ENCODE results near the gene FREM2.

Gene FREM2

DNA sequence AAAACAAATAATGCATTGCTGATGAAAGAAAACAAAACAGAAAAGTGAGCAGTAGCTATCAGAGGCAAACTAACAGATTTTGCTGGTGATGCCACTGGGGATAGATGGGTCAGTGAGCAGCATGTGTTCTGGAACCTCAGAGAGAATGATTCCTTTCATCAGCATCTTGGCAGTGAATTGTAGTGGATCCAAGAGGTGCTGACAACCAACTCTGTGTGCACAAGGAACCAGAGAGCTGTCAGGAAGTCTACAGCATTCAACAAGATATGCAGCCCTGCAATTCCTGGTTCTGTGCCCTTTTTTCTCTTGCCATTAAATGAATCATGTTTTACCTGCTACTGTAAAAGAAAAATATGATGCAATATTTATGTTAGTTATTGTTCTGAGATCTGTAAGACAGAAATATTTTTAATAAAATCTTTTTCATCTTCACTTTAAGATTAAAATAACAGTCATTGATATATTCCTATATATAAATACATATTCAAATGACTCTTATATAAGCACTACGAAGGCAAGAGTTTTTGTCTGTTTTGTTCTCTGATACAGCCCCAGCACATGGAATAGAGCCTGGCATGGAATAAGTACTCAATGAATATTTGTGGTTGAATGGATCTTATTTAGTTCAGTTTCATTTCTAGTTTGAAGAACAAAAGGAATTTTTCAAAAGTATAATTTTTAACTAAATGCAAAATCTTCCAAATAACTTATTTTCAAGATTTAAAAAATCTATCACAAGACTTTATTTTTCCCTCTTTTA is 80.8 kb downstream of the FREM2 start:
- DNase-seq: no peak

DNA sequence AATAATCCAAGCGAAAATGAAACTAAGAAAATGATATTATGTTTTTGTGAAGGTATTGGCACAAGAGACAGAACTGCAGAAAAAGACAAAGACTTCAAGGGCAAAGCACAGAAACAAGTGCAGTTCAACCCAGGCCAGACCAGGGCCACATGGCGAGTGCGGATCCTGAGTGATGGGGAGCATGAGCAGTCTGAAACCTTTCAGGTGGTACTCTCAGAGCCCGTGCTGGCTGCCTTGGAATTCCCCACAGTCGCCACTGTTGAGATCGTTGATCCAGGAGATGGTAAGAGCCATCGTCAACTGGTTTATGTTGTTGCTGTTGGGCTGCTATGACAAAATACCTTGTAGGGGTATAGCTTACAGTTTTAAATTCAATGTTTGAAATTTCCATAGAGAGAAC is 82.6 kb downstream of the FREM2 start:
- DNase-seq: no peak

DNA sequence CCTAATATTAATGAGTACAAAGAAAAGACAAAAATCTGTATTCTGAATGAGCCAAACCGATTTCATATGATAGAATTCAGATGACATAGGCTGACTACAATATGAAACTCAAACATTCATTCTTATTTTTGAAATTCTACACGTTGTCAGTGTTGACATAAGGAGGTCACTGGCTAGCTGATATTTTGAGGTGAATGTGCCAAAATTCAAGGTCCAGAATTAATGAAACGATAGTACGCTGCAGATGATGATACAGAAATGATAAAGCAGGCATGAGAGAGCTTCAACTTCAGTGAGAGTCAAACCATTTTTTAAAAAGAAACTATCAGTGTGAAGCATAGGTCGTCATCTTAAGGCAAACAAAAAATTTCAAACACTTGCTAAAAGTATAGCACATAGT is 88.2 kb downstream of the FREM2 start:
- DNase-seq: no peak

DNA sequence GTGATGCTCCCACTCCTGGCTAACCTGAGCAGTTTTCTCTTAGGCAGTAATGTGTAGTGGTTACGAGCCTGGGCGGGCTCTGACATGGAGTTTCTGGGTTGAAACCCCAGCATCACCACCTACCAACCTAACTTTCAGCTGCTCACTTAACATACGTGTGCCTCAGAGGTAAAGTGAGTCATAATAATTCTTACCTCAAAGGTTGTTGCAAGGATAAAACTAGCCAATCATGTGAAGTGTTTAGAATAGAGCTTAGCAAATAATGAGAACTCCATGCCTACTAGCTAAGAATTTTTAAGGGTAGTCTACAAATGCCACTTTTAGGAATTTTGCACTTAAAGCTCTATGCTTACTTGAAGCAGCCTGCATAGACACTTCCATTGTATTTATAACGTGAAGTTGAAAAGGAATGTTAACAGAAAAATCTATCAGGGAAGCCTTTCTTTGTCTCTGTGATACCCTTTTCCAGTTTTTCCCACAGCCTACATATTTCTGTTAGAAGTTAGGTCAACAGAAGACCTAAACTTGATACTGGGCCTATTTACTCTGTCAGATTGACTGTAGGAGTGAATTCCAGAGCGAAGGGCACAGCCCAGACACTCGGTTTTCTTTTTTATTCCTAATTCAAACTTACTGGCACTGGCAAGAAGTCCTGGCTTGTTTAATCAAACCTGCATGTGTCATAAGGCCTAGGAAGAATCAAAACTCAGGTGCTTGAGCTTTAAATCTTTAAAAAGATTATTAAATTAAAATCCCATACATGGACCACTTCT is 90.7 kb downstream of the FREM2 start:
- DNase-seq: no peak

DNA sequence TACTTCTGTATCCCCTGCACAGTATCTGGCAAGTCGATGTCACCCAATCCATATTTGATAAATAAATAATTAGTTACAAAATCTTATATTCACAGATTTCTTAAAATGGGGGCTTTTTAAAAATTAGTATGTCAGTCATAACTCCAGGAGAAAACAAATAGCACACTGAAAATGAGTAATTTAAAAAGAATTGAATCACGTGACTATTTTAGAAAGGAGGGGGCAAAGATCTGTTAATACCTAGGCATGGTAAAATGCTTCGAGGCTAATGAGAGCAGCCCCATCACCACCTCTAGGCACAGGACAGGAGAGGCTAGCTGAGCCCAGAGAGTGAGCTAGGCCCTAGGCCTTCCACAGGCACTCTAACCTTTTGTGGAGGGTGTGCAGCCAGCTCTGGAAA is 94.7 kb downstream of the FREM2 start:
- no peak for DNase-seq

DNA sequence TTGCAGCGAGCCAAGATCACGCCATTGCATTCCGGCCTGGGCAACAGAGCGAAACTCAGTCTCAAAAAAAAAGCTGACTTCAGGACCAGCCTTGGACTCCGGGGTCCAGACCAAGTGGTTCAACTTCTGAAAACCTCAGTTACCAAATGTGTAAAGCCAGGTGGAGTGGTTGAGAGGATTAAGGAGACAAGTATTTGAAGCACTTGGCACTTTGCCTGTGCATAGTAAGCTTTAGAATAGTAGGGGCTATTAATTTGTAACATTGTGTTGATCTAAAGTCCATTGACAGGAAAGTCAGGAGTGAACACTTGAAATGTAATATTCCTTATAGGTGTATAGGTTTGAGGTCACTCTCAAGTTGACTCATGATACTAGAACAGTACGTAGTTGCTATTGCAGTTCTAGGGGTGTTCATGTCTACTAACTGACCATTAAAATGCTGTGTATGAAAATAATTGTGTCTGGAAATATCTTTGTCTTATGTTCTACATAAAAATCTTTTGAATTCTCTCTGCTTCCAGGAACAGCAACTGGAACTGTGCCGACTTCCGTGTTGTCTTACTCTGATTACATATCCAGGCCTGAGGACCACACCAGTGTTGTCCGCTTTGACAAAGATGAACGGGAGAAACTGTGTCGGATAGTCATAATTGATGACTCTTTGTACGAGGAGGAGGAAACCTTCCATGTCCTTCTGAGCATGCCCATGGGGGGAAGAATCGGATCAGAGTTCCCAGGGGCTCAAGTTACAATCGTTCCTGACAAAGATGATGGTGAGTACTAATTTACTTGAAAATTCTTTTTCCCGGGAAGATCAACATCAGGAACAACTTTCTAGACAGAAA is 97.4 kb downstream of the FREM2 start:
- DNase-seq: no peak

DNA sequence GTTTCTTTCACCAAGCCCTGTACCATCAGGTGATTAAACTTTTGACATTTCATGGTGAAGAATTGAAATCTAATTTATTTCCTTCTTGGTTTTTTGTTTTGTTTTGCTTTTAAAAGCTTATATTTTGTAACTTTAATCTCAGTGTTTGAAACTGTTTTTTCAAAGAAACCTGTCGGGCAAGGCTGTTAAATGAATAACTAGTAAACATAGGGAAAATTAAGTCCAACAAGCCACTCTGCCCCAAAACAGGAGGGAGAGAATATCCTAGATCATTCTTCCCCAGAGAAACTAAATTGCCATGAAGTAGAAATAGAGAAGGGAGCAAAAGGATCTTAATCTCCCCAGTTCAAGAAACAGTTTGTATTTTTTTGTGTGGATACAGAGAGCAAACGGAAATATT is 98.2 kb downstream of the FREM2 start:
- DNase-seq: no peak

DNA sequence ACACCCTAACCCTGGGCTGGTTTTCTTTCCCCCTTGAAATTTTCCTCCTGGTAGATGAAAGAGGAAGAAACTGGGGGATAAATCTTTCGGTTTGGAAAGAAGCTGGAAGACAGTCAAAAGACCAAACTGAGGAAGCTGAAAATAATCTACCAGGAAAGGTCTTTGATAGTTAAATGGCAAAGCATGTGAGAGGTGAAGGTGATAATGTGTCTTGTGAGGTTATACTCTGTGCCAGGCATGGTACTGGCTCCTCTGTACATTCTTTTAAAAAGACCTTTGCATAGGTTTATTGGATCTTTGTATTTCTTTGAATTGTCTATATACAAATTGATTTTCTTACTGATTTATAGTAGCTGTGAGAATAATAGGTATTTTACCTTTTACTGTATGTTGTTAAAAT is 98.6 kb downstream of the FREM2 start:
- DNase-seq: no peak

DNA sequence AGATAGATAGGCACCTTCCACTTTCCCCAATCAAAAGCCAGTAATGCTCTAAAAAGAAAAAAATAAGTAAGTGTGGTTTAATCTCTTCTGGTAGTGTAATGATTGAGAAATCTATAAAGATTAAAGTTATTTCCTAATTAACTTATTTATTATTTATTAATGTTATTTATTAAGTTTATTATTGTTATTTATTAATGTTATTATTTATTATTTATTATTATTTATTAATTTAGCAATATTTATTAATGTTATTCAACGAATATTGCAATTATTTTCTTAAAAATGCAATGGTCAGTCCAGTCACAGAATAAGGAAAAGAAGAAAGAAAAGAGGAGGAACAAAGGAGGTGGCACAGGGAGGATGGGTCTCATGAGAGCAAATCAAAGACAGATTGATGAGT is 100.7 kb downstream of the FREM2 start:
- DNase-seq: no peak

DNA sequence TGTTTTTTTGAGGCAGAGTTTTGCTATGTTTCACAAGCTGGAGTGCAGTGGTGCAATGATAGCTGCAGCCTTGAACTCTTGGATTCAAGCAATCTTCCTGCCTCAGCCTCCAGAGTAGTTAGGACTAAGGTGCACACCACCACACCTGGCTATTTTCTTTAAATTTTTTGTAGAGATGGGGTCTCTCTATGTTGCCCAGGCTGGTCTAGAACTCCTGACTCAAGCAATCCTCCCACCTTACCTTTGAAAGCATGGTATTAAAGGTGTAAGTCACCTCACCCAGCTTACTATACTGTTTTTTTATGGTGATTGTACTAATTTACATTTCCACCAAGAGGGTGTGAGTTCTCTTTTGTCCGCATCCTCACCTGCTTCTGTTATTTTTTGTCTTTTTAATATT is 110.0 kb downstream of the FREM2 start:
- DNase-seq: no peak

DNA sequence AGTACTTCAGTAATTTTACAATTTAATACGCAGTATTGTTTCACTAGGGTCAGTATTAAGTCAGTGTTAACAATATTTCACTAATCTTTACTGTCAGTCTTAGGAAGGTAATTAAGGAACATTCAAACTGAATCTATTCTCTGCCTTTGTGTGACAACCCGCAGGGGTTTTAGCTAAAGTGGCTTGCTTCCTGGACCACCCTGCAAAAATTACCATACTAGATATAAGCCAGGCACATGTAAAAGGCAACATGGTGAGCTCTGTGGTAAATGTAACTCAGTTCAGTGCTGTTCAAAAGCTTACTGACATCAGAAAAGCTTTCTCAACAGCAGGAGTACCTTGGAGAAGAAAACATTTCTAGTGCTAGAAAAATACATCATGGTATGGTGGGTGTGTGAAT is 116.7 kb downstream of the FREM2 start:
- DNase-seq: no peak

DNA sequence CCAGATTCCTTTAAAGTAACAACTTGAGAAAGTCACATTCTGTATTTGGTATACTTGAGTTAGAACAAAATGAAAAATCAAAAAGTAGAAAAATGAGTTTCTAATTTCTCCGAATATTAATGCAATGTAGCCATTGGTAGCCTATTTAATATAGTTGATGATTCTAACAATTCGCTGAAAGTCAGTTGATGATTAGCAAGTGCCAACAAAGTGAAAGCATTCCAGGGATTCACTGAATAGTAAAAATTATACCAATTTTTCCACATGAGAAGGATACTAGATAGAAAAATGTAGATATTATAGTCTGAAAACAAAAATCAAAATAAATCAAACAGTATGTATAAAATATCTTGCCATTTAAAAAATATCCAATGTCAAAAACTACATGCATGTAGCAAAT is 117.2 kb downstream of the FREM2 start:
- DNase-seq: no peak

DNA sequence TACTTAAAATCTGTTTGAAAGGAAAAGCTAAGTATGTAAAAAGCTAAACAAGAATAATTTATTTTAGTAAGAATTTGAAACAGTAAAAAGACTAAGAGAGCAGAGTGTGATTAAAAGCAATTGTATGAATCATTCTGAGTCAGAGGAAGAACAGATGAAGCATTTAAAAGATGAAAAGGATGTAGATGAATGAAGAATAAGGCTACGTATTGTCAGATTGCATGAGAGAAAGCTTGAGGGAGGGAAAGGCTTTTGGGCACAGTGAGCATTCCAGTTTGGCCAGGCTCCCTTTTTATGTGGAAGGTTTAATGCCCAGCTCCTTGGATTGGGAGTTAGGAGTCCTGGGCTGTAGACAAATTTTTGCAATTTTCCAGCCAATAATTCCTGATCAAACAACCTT is 117.7 kb downstream of the FREM2 start:
- DNase-seq: no peak

DNA sequence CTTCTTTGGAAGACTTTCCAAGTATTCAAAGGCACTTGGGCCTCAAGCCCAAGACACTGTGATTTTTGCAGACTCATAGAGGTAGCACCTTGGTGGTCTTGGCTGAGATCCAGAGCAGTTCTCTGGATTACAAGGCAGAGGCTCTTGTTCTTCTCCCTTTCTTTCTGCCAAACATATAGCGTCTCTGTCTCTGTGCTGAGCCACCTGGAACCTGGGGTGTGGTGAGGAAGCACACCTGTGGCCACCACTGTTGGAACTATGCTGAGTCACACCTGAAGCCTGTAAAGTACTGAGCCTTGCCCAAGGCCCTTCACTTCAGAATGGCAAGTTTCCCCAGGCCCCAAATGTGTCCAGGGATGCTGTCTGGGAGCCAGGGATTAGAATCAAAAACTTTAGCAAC is 127.5 kb downstream of the FREM2 start:
- DNase-seq: no peak

DNA sequence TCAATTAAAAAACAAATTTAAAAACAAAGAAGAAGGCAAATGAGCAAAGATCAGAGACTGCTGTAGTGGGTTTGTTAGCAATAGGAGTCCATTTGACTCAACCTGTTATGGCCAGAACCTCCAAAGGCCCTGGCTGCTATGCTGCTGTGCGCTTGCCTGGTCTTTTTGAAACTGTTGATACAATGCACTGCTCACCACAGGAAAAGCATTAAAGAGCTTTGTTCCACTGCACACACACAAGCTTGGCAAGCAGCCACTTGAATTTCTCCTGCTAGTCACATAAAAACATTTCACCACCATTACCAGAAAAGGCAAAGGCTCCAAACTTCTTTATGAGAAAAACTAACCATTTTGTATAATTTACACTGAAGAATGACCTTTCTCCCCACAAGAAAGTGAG is 132.2 kb downstream of the FREM2 start:
- DNase-seq: no peak

DNA sequence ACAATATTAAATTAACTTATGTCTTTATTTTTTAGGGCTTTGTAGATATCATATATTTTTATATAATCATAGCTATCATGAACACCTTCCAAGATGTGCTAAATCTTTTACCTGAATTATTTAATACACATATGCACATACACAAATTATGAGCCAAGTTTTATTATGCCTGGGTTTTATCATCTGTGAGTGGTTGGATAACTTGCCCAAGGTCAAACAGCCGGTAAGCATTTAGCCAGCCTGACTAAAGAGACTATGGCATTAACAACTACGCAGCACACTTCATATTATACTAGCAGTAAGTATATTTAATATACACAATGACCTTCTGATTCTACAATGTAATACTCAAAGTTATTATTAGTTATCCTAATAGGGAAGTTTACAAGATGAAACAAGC is 132.7 kb downstream of the FREM2 start:
- DNase-seq: no peak

DNA sequence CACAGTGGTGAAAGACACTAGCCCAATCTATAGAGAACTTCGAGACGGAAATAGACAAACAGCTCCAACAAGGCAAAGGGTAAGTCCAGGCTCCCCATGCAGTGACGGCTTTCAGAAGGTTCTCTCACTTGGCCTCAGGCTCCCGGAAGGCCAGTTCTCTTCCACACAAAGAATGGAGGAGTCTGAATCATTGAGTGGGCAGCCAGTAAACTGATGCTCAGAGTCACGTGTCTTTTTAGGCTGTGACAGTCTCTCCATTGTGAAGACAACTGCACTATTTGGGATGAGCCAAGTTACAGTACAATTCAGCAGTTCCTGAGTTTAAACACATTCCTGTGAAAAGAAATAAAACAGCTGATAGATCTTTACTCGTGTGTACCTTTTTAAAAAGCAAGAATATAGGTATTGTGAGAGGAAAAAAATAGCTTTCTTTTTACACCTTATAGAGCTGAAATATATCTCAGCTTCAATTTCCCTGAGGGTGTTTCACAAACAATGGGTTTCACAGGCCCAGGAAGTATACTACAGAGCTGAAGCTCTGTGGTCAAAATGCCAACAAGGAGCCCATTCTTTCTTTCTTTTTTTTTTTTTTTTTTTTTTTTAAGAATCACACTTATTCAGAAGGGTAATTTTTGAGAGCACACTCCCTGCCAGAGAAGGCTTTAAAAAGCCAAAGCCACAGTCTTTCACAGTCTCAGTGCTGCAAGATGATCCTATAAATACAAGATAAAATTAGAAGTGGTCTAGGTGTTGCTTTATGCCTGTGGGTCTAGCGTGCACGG is 135.1 kb downstream of the FREM2 start:
- no peak for DNase-seq

DNA sequence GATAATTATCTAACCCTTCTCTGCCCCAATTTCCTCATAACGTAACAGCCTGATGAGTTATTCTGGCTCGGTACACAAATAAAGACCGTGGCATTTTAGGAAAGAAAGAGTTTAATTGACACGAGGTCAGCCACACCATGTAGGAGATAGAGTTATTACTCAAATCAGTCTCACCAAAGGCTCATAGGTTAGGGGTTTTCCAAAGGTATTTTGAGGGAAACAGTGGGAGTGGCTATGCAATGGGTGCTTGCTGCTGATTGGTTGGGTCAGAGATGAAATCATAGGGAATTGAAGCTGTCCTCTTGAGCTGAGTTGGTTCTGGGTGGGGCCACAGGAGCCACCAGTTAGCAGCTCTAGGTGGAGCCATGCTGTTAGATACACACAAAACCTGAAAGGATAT is 137.5 kb downstream of the FREM2 start:
- no peak for DNase-seq

DNA sequence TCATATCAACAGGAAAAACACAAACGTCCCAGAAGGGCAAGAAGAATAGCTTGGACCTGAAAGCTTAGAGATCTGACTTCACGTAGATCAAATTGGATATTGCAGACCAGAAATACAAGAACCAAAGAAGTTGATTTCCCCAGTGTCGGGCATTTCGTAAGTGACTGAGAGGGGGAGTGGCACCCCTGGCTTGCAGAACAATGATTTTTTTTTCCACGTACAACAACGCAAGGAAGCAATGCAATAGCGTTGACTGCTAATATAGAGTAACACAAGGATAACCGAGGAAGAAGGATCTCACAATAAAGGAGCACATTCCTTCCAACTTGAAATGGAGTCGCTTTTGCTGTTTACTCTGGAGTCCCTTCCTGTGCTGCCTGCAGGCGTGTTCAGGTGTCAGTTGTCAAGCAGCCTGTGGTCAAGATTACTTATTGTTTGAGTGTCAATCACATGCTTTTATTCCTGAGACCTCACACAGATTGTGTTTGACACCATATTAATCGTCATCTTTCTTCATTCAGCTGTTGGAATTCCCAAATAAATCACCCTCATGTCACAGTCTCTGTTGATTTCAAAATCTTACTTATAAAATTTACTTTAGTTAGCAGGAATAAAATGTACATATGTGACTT is 139.4 kb downstream of the FREM2 start:
- DNase-seq: no peak

DNA sequence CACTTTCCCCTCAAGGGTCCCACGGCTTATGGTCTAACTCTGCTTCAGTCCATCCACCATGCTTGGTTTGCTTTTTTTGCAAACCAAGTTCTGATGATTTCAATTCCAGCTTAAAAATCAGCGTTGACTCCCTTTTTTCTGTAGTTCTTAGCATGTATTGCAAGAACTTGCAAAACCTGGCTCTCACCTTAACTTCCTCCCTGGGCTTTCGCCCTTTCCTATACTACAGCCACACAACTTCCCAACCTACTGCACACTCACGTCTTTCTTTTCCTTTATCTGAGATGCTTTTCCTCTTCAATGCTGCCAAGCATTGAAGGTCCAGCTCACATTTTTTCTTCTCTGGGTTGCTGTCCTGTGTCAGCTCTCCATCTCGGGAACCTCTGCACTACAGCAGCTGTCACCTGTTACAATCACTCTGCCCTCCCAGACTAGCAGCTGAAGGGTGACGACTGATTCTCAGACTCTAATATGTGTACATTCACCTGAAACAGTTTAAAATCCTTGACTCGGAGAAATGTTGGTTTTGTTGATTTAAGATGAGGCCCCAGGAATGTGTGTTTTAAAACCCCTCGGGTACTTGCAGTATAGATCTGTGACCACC is 143.7 kb downstream of the FREM2 start:
- DNase-seq: no peak

DNA sequence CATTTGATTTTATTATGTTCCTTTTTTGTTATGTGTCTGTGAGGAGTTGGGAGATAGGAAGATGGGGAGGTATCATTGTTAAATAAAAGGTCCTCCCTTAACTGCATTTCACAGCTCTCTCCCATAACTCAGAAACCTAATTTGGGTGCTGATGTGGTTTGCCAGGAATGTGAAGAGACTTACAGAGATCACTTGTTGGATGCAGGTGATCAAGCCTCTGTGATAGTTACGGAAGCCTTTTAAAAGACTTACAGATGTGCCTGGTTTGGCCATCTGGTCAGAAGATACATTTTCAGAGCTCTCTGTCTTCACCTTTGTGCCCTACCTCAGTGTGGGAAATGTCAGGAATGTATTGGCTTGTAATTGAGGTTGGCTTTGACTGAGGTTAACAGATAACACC is 157.7 kb downstream of the FREM2 start:
- DNase-seq: no peak

DNA sequence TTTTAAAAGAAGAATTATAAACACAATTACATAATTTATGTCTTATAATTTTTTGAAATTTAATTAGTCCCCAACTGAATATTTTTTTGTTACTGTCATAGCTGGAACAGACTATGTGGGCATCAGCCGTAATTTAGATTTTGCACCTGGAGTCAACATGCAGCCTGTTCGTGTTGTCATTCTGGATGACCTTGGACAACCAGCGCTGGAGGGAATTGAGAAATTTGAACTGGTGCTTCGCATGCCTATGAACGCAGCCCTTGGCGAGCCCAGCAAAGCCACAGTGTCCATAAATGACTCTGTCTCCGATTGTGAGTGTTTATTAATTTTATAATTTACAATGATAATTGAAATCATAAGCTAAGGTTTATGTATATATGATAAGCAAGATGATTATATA is 161.5 kb downstream of the FREM2 start:
- DNase-seq: no peak

All from hematopoietic multipotent progenitor cell treated with erythropoietin and hydrocortisone succinate and interleukin-3 and kit ligand, for 8 days (in vitro differentiated cells).